Measurements from ENCODE around the gene TTYH3.

Gene TTYH3

DNA sequence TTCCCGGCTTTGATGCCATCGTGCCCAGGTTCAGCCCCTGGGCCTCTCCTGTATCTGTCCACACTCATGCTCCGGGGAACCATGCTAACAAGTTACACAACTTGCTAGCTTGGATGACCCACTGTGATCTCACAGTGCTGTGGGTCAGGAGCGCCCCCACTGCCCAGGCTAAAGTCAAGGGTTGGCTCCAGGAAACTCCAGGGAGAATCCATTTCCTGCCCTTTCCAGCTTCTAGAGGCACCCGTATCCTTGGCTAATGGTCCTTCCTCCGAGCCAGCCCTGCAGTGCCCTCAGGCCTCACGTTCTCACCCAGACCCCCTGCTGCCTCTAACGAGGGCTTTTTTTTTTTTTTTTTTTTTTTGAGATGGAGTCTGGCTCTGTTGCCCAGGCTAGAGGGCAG lies 75.7 kb downstream of the TTYH3 start:
- DNase-seq: peak; percentile 95
- peaks cover 28 to 31% of the 10 kb centered on the region in 2 experiments for H3K36me3 ChIP-seq (ENCODE audit: control insufficient read depth in 1 of 2, insufficient read depth in 2 of 2, low read length in 2 of 2)
- no peak overlapping the region for H3K9ac ChIP-seq (ENCODE audit: low read length)
- no peak overlapping the region for H2BK120ac ChIP-seq (ENCODE audit: insufficient read depth, low read length, poor library complexity)
- H3K79me2 ChIP-seq (ENCODE audit: control insufficient read depth, insufficient read depth, low read length, poor library complexity): no peaks in the 10 kb centered on the region
- H2AK5ac ChIP-seq (ENCODE audit: low read length): no peak overlapping the region
- H3K9me3 ChIP-seq (ENCODE audit: insufficient read depth, low read depth, low read length): no peaks in the 10 kb centered on the region
- no peak overlapping the region for H3K4me3 ChIP-seq (ENCODE audit: low read depth, low read length)
- H2BK5ac ChIP-seq (ENCODE audit: low read depth, low read length, poor library complexity): no peak overlapping the region
- peaks cover 15 to 16% of the 10 kb centered on the region in 2 experiments for H3K4me1 ChIP-seq (ENCODE audit: control insufficient read depth in 1 of 2, insufficient read depth in 2 of 2, low read length in 2 of 2)
- no peak overlapping the region for H3K18ac ChIP-seq (ENCODE audit: low read length)
- peaks cover 11% of the 10 kb centered on the region for H3K79me1 ChIP-seq (ENCODE audit: low read length)
- H2BK12ac ChIP-seq (ENCODE audit: low read length): no peak overlapping the region
- H4K8ac ChIP-seq (ENCODE audit: low read depth, low read length): no peak overlapping the region
- no peak overlapping the region for H3K4ac ChIP-seq (ENCODE audit: low read depth, low read length)
- WGBS (ENCODE audit: extremely low coverage, insufficient coverage, insufficient read length): no CpG with 5 or more reads among the region's 8 CpGs
- no peak overlapping the region for H4K12ac ChIP-seq (ENCODE audit: low read depth, low read length)
- no peak overlapping the region for H3K27ac ChIP-seq (ENCODE audit: low read depth, low read length)
- no peak overlapping the region for H4K91ac ChIP-seq (ENCODE audit: low read depth, low read length)
- no peak overlapping the region for H3K4me2 ChIP-seq (ENCODE audit: low read length)
- no peak overlapping the region for H3K23ac ChIP-seq (ENCODE audit: low read length)
- no peak overlapping the region for H3K14ac ChIP-seq (ENCODE audit: low read length)
- no peaks in the 10 kb centered on the region for H3K27me3 ChIP-seq (ENCODE audit: insufficient read depth, low read length)
- H2AFZ ChIP-seq (ENCODE audit: insufficient read depth, low read length, poor library complexity): no peak overlapping the region

DNA sequence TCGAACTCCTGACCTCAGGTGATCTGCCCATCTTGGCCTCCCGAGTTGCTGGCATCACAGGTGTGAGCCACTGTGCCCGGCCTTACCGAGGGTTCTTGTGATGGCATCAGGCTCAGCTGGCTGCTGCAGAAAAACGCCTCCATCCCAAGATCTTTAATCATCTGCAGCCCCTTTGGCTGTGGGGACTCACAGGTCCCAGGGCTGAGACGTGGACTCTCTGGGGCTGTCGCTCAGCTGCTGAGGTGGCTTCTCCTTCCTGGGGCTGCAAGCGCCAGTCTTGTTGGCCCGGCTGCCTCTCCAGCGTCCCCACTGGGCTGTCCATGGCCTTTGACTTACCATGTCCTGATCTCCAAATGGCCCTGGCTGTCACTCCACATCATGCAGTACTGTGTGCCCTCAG lies 76.3 kb downstream of the TTYH3 start:
- no peaks in the 10 kb centered on the region for H3K9me3 ChIP-seq (ENCODE audit: insufficient read depth, low read depth, low read length)
- H3K4ac ChIP-seq (ENCODE audit: low read depth, low read length): no peak overlapping the region
- no peak overlapping the region for H4K12ac ChIP-seq (ENCODE audit: low read depth, low read length)
- H3K23ac ChIP-seq (ENCODE audit: low read length): no peak overlapping the region
- H3K4me1 ChIP-seq (ENCODE audit: control insufficient read depth in 1 of 2, insufficient read depth in 2 of 2, low read length in 2 of 2): peaks cover 15 to 16% of the 10 kb centered on the region in 2 experiments
- no peak overlapping the region for H3K18ac ChIP-seq (ENCODE audit: low read length)
- no peak overlapping the region for H3K27ac ChIP-seq (ENCODE audit: low read depth, low read length)
- H3K27me3 ChIP-seq (ENCODE audit: insufficient read depth, low read length): no peaks in the 10 kb centered on the region
- no CpG with 5 or more reads among the region's 10 CpGs for WGBS (ENCODE audit: extremely low coverage, insufficient coverage, insufficient read length)
- H2BK12ac ChIP-seq (ENCODE audit: low read length): no peak overlapping the region
- no peak overlapping the region for H4K8ac ChIP-seq (ENCODE audit: low read depth, low read length)
- no peak overlapping the region for H3K4me3 ChIP-seq (ENCODE audit: low read depth, low read length)
- peak; percentile 36 to 53 for DNase-seq
- no peak overlapping the region for H3K4me2 ChIP-seq (ENCODE audit: low read length)
- no peak overlapping the region for H3K9ac ChIP-seq (ENCODE audit: low read length)
- no peak overlapping the region for H2AK5ac ChIP-seq (ENCODE audit: low read length)
- H3K36me3 ChIP-seq (ENCODE audit: control insufficient read depth in 1 of 2, insufficient read depth in 2 of 2, low read length in 2 of 2): peaks cover 33 to 35% of the 10 kb centered on the region in 2 experiments
- H2BK5ac ChIP-seq (ENCODE audit: low read depth, low read length, poor library complexity): no peak overlapping the region
- no peak overlapping the region for H2AFZ ChIP-seq (ENCODE audit: insufficient read depth, low read length, poor library complexity)
- H4K91ac ChIP-seq (ENCODE audit: low read depth, low read length): peak overlapping the region; percentile 2
- H3K79me1 ChIP-seq (ENCODE audit: low read length): peaks cover 11% of the 10 kb centered on the region
- H3K14ac ChIP-seq (ENCODE audit: low read length): no peak overlapping the region
- no peaks in the 10 kb centered on the region for H3K79me2 ChIP-seq (ENCODE audit: control insufficient read depth, insufficient read depth, low read length, poor library complexity)
- H2BK120ac ChIP-seq (ENCODE audit: insufficient read depth, low read length, poor library complexity): no peak overlapping the region

DNA sequence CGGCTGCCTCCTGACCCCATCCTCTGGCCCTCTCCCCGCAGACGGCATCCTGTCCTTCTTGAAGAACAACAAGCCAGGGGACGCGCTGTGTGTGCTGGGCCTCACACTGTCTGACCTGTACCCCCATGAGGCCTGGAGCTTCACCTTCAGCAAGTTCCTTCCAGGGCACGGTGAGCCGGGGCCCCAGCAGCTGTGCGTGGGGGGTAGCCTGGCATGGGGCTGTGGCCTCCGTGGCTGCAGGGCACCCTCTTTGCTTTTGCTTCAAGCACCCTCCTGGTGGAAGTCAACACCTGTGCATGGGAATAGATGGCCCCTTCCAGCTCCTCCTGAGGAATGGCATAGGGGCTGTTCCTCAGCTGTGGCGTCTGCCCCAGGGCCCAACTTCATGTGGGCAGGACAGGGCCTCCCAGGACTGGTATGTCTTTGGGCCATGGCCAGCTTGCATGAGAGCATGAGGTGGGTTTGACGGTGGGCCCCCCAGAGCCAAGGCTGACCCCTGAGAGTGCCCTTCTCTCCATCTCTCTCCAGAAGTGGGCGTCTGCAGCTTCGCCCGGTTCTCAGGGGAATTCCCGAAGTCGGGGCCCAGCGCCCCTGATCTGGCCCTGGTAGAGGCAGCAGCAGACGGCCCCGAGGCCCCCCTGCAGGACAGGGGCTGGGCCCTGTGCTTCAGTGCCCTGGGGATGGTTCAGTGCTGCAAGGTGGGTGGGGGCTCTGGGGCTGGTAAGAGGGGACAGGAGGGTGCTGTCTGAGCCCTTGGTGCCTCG lies 76.9 kb downstream of the TTYH3 start:
- Histone ChIP-seq H3K4me3 (ENCODE audit: low read depth, low read length) (no peak overlapping the region), H3K4me2 (ENCODE audit: low read length) (no peak overlapping the region), H2AK5ac (ENCODE audit: low read length) (no peak overlapping the region), H3K27me3 (ENCODE audit: insufficient read depth, low read length) (no peaks in the 10 kb centered on the region), H3K4ac (ENCODE audit: low read depth, low read length) (no peak overlapping the region), H3K36me3 (ENCODE audit: control insufficient read depth in 1 of 2, insufficient read depth in 2 of 2, low read length in 2 of 2) (peaks cover 38 to 41% of the 10 kb centered on the region in 2 experiments), H3K27ac (ENCODE audit: low read depth, low read length) (no peak overlapping the region), H2BK120ac (ENCODE audit: insufficient read depth, low read length, poor library complexity) (no peak overlapping the region), H3K4me1 (ENCODE audit: control insufficient read depth in 1 of 2, insufficient read depth in 2 of 2, low read length in 2 of 2) (peaks cover 21 to 22% of the 10 kb centered on the region in 2 experiments), H2AFZ (ENCODE audit: insufficient read depth, low read length, poor library complexity) (no peak overlapping the region), H3K9me3 (ENCODE audit: insufficient read depth, low read depth, low read length) (no peaks in the 10 kb centered on the region), H3K79me2 (ENCODE audit: control insufficient read depth, insufficient read depth, low read length, poor library complexity) (no peaks in the 10 kb centered on the region), H3K23ac (ENCODE audit: low read length) (no peak overlapping the region), H3K18ac (ENCODE audit: low read length) (no peak overlapping the region), H3K9ac (ENCODE audit: low read length) (no peak overlapping the region), H4K12ac (ENCODE audit: low read depth, low read length) (no peak overlapping the region), H4K91ac (ENCODE audit: low read depth, low read length) (peak overlapping the region; percentile 2), H3K14ac (ENCODE audit: low read length) (no peak overlapping the region), H4K8ac (ENCODE audit: low read depth, low read length) (no peak overlapping the region), H2BK12ac (ENCODE audit: low read length) (no peak overlapping the region), H2BK5ac (ENCODE audit: low read depth, low read length, poor library complexity) (no peak overlapping the region), H3K79me1 (ENCODE audit: low read length) (peaks cover 11% of the 10 kb centered on the region)
- no CpG with 5 or more reads among the region's 20 CpGs for WGBS (ENCODE audit: extremely low coverage, insufficient coverage, insufficient read length)
- DNase-seq: peak; percentile 91 to 92

DNA sequence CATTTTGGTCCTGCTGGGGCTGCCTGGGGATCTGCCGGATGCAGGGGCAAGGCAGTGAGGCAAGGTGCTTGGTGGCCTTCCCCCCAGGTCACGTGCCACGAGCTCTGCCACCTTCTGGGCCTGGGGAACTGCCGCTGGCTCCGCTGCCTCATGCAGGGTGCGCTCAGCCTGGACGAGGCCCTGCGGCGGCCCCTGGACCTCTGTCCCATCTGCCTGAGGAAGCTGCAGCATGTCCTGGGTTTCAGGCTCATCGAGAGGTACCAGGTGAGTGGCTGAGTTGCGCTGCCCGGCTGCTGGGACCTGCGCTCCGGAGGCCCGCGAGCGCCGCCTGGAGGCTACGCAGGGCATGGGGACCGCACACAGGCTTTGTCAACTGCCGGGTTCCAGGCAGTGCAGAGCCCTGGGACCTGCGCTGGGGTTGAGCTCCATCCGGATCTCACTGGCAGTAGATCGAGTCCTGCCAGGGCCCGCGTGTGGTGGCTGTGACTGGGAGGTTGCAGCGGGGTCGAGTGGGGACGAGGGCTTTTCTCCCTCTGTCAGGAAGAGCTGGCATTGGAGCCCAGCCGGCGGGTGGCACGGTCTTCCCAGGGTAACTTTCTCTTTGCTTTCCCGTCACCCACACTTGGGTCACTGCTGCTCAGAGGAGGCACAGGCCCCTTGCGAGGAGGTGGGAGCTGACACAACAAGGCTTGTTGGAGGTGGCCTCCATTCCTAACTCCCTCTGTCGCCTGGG lies 77.9 kb downstream of the TTYH3 start:
- Histone ChIP-seq H3K4ac (ENCODE audit: low read depth, low read length) (no peak overlapping the region), H3K4me3 (ENCODE audit: low read depth, low read length) (no peak overlapping the region), H3K9ac (ENCODE audit: low read length) (no peak overlapping the region), H2AK5ac (ENCODE audit: low read length) (peak overlapping the region; percentile 27), H3K9me3 (ENCODE audit: insufficient read depth, low read depth, low read length) (no peaks in the 10 kb centered on the region), H3K4me2 (ENCODE audit: low read length) (no peak overlapping the region), H3K4me1 (ENCODE audit: control insufficient read depth in 1 of 2, insufficient read depth in 2 of 2, low read length in 2 of 2) (peaks cover 21 to 22% of the 10 kb centered on the region in 2 experiments), H3K36me3 (ENCODE audit: control insufficient read depth in 1 of 2, insufficient read depth in 2 of 2, low read length in 2 of 2) (peaks cover 47 to 50% of the 10 kb centered on the region in 2 experiments), H3K79me1 (ENCODE audit: low read length) (peaks cover 11% of the 10 kb centered on the region), H4K91ac (ENCODE audit: low read depth, low read length) (no peak overlapping the region), H3K27ac (ENCODE audit: low read depth, low read length) (no peak overlapping the region), H2BK12ac (ENCODE audit: low read length) (peak overlapping the region; percentile 16), H3K27me3 (ENCODE audit: insufficient read depth, low read length) (no peaks in the 10 kb centered on the region), H2AFZ (ENCODE audit: insufficient read depth, low read length, poor library complexity) (no peak overlapping the region), H4K8ac (ENCODE audit: low read depth, low read length) (peak overlapping the region; percentile 39), H4K12ac (ENCODE audit: low read depth, low read length) (no peak overlapping the region), H3K79me2 (ENCODE audit: control insufficient read depth, insufficient read depth, low read length, poor library complexity) (no peaks in the 10 kb centered on the region), H2BK120ac (ENCODE audit: insufficient read depth, low read length, poor library complexity) (no peak overlapping the region), H3K18ac (ENCODE audit: low read length) (no peak overlapping the region), H3K23ac (ENCODE audit: low read length) (no peak overlapping the region), H3K14ac (ENCODE audit: low read length) (no peak overlapping the region), H2BK5ac (ENCODE audit: low read depth, low read length, poor library complexity) (no peak overlapping the region)
- DNase-seq: peak; percentile 93 to 94
- no CpG with 5 or more reads among the region's 35 CpGs for WGBS (ENCODE audit: extremely low coverage, insufficient coverage, insufficient read length)
